Activated CD8-positive, alpha-beta memory T cell treated with anti-CD3 and anti-CD28 coated beads, Interleukin-2, amount 50 U/mL, for 48 hours (primary cell): ENCODE measurements around the gene LCA5.
"Not testable (repeated sequence)": the region's sequence is repeated elsewhere in the genome, so short reads cannot be mapped to it uniquely, and the experiment has no call there.

Experiments
- DNase-seq: peaks from one replicate; pipeline ENCODE4 v3.0.0-alpha.2; 2020

LCA5 gene

GRCh38 chr6:79536585-79536953, 661 bp downstream of the LCA5 start:
- no peak for DNase-seq

GRCh38 chr6:79529567-79529966, 7.7 kb downstream of the LCA5 start:
- not testable (repeated sequence) for DNase-seq

- DNase-seq: no peak
These were observed 10.3 kb downstream of the LCA5 start for GRCh38 chr6:79526897-79527296.

GRCh38 chr6:79525272-79526100, 11.7 kb downstream of the LCA5 start:
- no peak for DNase-seq

GRCh38 chr6:79524065-79524464, 13.2 kb downstream of the LCA5 start:
- DNase-seq: no peak

- DNase-seq: no peak
These were observed 14.6 kb downstream of the LCA5 start for GRCh38 chr6:79522609-79523008.

- DNase-seq: no peak
These were observed 16.7 kb downstream of the LCA5 start for GRCh38 chr6:79520534-79520933.

GRCh38 chr6:79518842-79519241, 18.4 kb downstream of the LCA5 start:
- no peak for DNase-seq

- no peak for DNase-seq
These were observed 21.8 kb downstream of the LCA5 start for GRCh38 chr6:79515436-79515835.

- DNase-seq: no peak
These were observed 24.1 kb downstream of the LCA5 start for GRCh38 chr6:79513111-79513510.

- DNase-seq: no peak
These were observed 25.2 kb downstream of the LCA5 start for GRCh38 chr6:79512014-79512413.

- no peak for DNase-seq
These were observed 26.5 kb downstream of the LCA5 start for GRCh38 chr6:79510707-79511106.

GRCh38 chr6:79506251-79506650, 31.0 kb downstream of the LCA5 start:
- DNase-seq: no peak

GRCh38 chr6:79504372-79504771, 32.9 kb downstream of the LCA5 start:
- no peak for DNase-seq

GRCh38 chr6:79498842-79499241, 38.4 kb downstream of the LCA5 start:
- DNase-seq: no peak

- DNase-seq: no peak
These were observed 42.0 kb downstream of the LCA5 start for GRCh38 chr6:79495246-79495645.

GRCh38 chr6:79494841-79495240, 42.4 kb downstream of the LCA5 start:
- no peak for DNase-seq

GRCh38 chr6:79470728-79471127, 66.5 kb downstream of the LCA5 start:
- DNase-seq: no peak

- DNase-seq: no peak
These were observed 67.6 kb downstream of the LCA5 start for GRCh38 chr6:79469376-79470246.

GRCh38 chr6:79468587-79468986, 68.6 kb downstream of the LCA5 start:
- DNase-seq: no peak

GRCh38 chr6:79468116-79468515, 69.1 kb downstream of the LCA5 start:
- no peak for DNase-seq

- DNase-seq: no peak
These were observed 69.5 kb downstream of the LCA5 start for GRCh38 chr6:79467716-79468115.

GRCh38 chr6:79466207-79466834, 70.9 kb downstream of the LCA5 start:
- DNase-seq: no peak

GRCh38 chr6:79465381-79465780, 71.8 kb downstream of the LCA5 start:
- no peak for DNase-seq
